CD4-positive, alpha-beta memory T cell (primary cell): Measurements from ENCODE around the gene KRT14. TPM values are rescaled to one million over a fixed set of nuclear protein-coding genes. Genes with fewer than 3 reads are reported as not detected.

Experiments
- CTCF ChIA-PET: fragments of 350-600 bp; sonication (Branson Sonifier 250); formaldehyde crosslinking; loops from one replicate; lab custom pipeline; 2021; ENCODE audit warnings: inconsistent platforms; ENCODE audit not compliant: partially characterized antibody; lab: Charles Lee
- POLR2A ChIA-PET: fragments of 350-600 bp; sonication (Branson Sonifier 250); formaldehyde crosslinking; loops from one replicate; lab custom pipeline; 2021; ENCODE audit not compliant: partially characterized antibody; lab: Charles Lee
- DNase-seq, 5 donors: peaks; one replicate each; pipeline versions ENCODE4 v3.0.0 to v3.0.0-alpha.2; 2020 to 2022; ENCODE audit warnings: mixed read lengths in 1 of 5
- H3K27ac ChIP-seq: one replicate; pipeline ENCODE4 v1.7.0; 2013; ENCODE audit warnings: low read depth, low read length
- H3K27me3 ChIP-seq: 2 replicates; pipeline ENCODE4 v1.7.0; 2013; ENCODE audit warnings: mild to moderate bottlenecking, low read length, moderate library complexity; ENCODE audit not compliant: insufficient read depth
- H3K36me3 ChIP-seq: 2 replicates; pipeline ENCODE4 v1.7.0; 2013; ENCODE audit warnings: mild to moderate bottlenecking, low read length, moderate library complexity; ENCODE audit not compliant: insufficient read depth
- H3K4me1 ChIP-seq: 2 replicates; pipeline ENCODE4 v1.7.0; 2013; ENCODE audit warnings: mild to moderate bottlenecking, low read length, moderate library complexity; ENCODE audit not compliant: insufficient read depth
- H3K4me3 ChIP-seq, 2 donors: one replicate each; pipeline ENCODE4 v1.7.0; 2013; ENCODE audit warnings: low read length in 2 of 2, mild to moderate bottlenecking in 1 of 2
- H3K9me3 ChIP-seq, 2 donors: one replicate each; pipeline ENCODE4 v1.7.0; 2013; ENCODE audit warnings: low read length in 2 of 2, control low read depth in 1 of 2; ENCODE audit not compliant: control insufficient read depth in 1 of 2
- H3K27ac Mint-ChIP-seq, 7 donors: one replicate each; pipeline ENCODE4 v1.8.0; 2020 to 2021; ENCODE audit warnings: mixed read lengths in 7 of 7, mild to moderate bottlenecking in 6 of 7, inconsistent platforms in 3 of 7, moderate library complexity in 3 of 7
- H3K27me3 Mint-ChIP-seq, 2 donors: one replicate each; pipeline ENCODE4 v1.8.0; 2020 to 2021; ENCODE audit warnings: mixed read lengths in 2 of 2
- H3K36me3 Mint-ChIP-seq, 2 donors: one replicate each; pipeline ENCODE4 v1.8.0; 2020 to 2021; ENCODE audit warnings: mixed read lengths in 2 of 2, inconsistent platforms in 1 of 2, mild to moderate bottlenecking in 1 of 2
- H3K4me1 Mint-ChIP-seq, 4 donors: one replicate each; pipeline ENCODE4 v1.8.0; 2020 to 2021; ENCODE audit warnings: mixed read lengths in 4 of 4, mild to moderate bottlenecking in 1 of 4
- H3K4me3 Mint-ChIP-seq, 8 donors: one replicate each; pipeline ENCODE4 v1.8.0; 2020 to 2021; ENCODE audit warnings: mixed read lengths in 8 of 8, mild to moderate bottlenecking in 7 of 8, moderate library complexity in 6 of 8, inconsistent platforms in 3 of 8
- H3K9me3 Mint-ChIP-seq, 8 donors: one replicate each; pipeline ENCODE4 v1.8.0; 2020 to 2021; ENCODE audit warnings: mixed read lengths in 8 of 8, mild to moderate bottlenecking in 5 of 8, inconsistent platforms in 3 of 8, moderate library complexity in 1 of 8
- intact Hi-C: fragments of 100-400 bp; cut with micrococcal nuclease; formaldehyde crosslinking; loops from one replicate; pipeline ENCODE4 v1.15.1; 2023
- polyA plus RNA-seq, 2 donors: library from polyadenylated mRNA; unstranded; fragments of 300-500 nt; fragmentation: Illumina TruSeq; gene quantifications; one replicate each; pipeline ENCODE4 v1.2.3, GENCODE V29; 2021
- total RNA-seq, 2 experiments: library from RNA; stranded (reverse); gene quantifications; one replicate each; pipeline ENCODE4 v1.2.3, GENCODE V29; 2021

Gene KRT14
- total and polyA plus RNA-seq, 4 experiments from 2014 or later = not detected

GRCh38 chr17:41538565-41538991 is 48.1 kb downstream of the KRT14 start:
- Histone ChIP-seq H3K27me3 (no peaks in the 10 kb centered on the region), H3K4me1 (no peaks in the 10 kb centered on the region), H3K36me3 (no peaks in the 10 kb centered on the region), H3K27ac (no peak overlapping the region), H3K9me3 (no peaks in the 10 kb centered on the region), H3K4me3 (no peak overlapping the region)
- Mint-ChIP-seq H3K27ac (no peak overlapping the region), H3K36me3 (no peaks in the 10 kb centered on the region), H3K4me3 (no peak overlapping the region), H3K4me1 (peaks cover 0 to 2% (median 0%) of the 10 kb centered on the region in 4 donors), H3K27me3 (peaks cover 5 to 11% of the 10 kb centered on the region in 2 donors), H3K9me3 (no peaks in the 10 kb centered on the region)
- ChIA-PET CTCF (interaction anchor here (0.9 kb wide), 1 partner anchor 10 kb away, joined by 3 read pairs; no protein-coding TSS in a partner anchor), POLR2A (no interaction called here)
- DNase-seq = no peak
- intact Hi-C loops = no loop called here

- Histone ChIP-seq H3K9me3 (no peaks in the 10 kb centered on the region), H3K36me3 (no peaks in the 10 kb centered on the region), H3K4me3 (no peak overlapping the region), H3K27me3 (no peaks in the 10 kb centered on the region), H3K4me1 (no peaks in the 10 kb centered on the region), H3K27ac (no peak overlapping the region)
- Mint-ChIP-seq H3K27me3 (peaks cover 7 to 11% of the 10 kb centered on the region in 2 donors), H3K4me3 (no peak overlapping the region), H3K4me1 (peaks cover 0 to 2% (median 0%) of the 10 kb centered on the region in 4 donors), H3K36me3 (no peaks in the 10 kb centered on the region), H3K9me3 (no peaks in the 10 kb centered on the region), H3K27ac (no peak overlapping the region)
- ChIA-PET POLR2A (no interaction called here), CTCF (interaction anchor here (3.5 kb wide), 1 partner anchor 11 kb away, joined by 16 read pairs; no protein-coding TSS in a partner anchor)
- intact Hi-C loops = no loop called here
- DNase-seq = no peak
These were observed 48.7 kb downstream of the KRT14 start for GRCh38 chr17:41537990-41538389.

GRCh38 chr17:41537614-41537954 is 49.1 kb downstream of the KRT14 start:
- no peaks in the 10 kb centered on the region for H3K9me3 ChIP-seq
- no peak for DNase-seq
- Mint-ChIP-seq H3K4me1 (peaks cover 0 to 2% (median 0%) of the 10 kb centered on the region in 4 donors), H3K4me3 (no peak overlapping the region), H3K27me3 (peaks cover 9 to 15% of the 10 kb centered on the region in 2 donors), H3K9me3 (no peaks in the 10 kb centered on the region), H3K36me3 (no peaks in the 10 kb centered on the region), H3K27ac (no peak overlapping the region)
- intact Hi-C loops = no loop called here
- ChIA-PET POLR2A (no interaction called here), CTCF (interaction anchor here (3.5 kb wide), 1 partner anchor 12 kb away, joined by 16 read pairs; no protein-coding TSS in a partner anchor)
- no peak overlapping the region for H3K4me3 ChIP-seq
- no peak overlapping the region for H3K27ac ChIP-seq
- H3K36me3 ChIP-seq = no peaks in the 10 kb centered on the region
- H3K4me1 ChIP-seq = no peaks in the 10 kb centered on the region
- H3K27me3 ChIP-seq = no peaks in the 10 kb centered on the region

- no peaks in the 10 kb centered on the region for H3K36me3 Mint-ChIP-seq
- ChIA-PET CTCF (interaction anchor here (3.5 kb wide), 1 partner anchor 12 kb away, joined by 16 read pairs; no protein-coding TSS in a partner anchor), POLR2A (no interaction called here)
- H3K4me3 ChIP-seq = no peak overlapping the region
- H3K9me3 Mint-ChIP-seq = no peaks in the 10 kb centered on the region
- H3K36me3 ChIP-seq = no peaks in the 10 kb centered on the region
- peaks cover 0 to 2% (median 0%) of the 10 kb centered on the region in 4 donors for H3K4me1 Mint-ChIP-seq
- no peak overlapping the region for H3K4me3 Mint-ChIP-seq
- H3K4me1 ChIP-seq = no peaks in the 10 kb centered on the region
- no peak for DNase-seq
- H3K27ac ChIP-seq = no peak overlapping the region
- H3K27me3 Mint-ChIP-seq = peaks cover 13 to 20% of the 10 kb centered on the region in 2 donors
- H3K27ac Mint-ChIP-seq = no peak overlapping the region
- intact Hi-C loops = no loop called here
- no peaks in the 10 kb centered on the region for H3K27me3 ChIP-seq
- no peaks in the 10 kb centered on the region for H3K9me3 ChIP-seq
These were observed 49.7 kb downstream of the KRT14 start for GRCh38 chr17:41536741-41537613.

- CTCF ChIA-PET = interaction anchor here (1.1 to 3.5 kb wide), 2 partner anchors 13 to 207 kb away, joined by 3 to 16 read pairs; no protein-coding TSS in a partner anchor
- no peak overlapping the region for H3K4me3 Mint-ChIP-seq
- H3K9me3 Mint-ChIP-seq = no peaks in the 10 kb centered on the region
- Histone ChIP-seq H3K4me3 (no peak overlapping the region), H3K4me1 (no peaks in the 10 kb centered on the region), H3K27me3 (peaks cover 3% of the 10 kb centered on the region), H3K36me3 (no peaks in the 10 kb centered on the region), H3K27ac (no peak overlapping the region), H3K9me3 (no peaks in the 10 kb centered on the region)
- H3K36me3 Mint-ChIP-seq = no peaks in the 10 kb centered on the region
- POLR2A ChIA-PET = no interaction called here
- intact Hi-C loops = no loop called here
- no peak overlapping the region for H3K27ac Mint-ChIP-seq
- peaks cover 16 to 29% of the 10 kb centered on the region in 2 donors for H3K27me3 Mint-ChIP-seq
- peaks cover 0 to 2% (median 0%) of the 10 kb centered on the region in 4 donors for H3K4me1 Mint-ChIP-seq
- DNase-seq = no peak
These were observed 50.8 kb downstream of the KRT14 start for GRCh38 chr17:41535764-41536481.

- CTCF ChIA-PET = interaction anchor here (1.1 to 3.5 kb wide), 2 partner anchors 14 to 206 kb away, joined by 3 to 16 read pairs; no protein-coding TSS in a partner anchor
- H3K4me3 ChIP-seq = no peak overlapping the region
- Mint-ChIP-seq H3K9me3 (no peaks in the 10 kb centered on the region), H3K27me3 (peaks cover 21 to 30% of the 10 kb centered on the region in 2 donors), H3K27ac (no peak overlapping the region), H3K4me1 (peaks cover 0 to under 1% (median 0%) of the 10 kb centered on the region in 4 donors), H3K36me3 (no peaks in the 10 kb centered on the region), H3K4me3 (no peak overlapping the region)
- no peaks in the 10 kb centered on the region for H3K36me3 ChIP-seq
- H3K4me1 ChIP-seq = no peaks in the 10 kb centered on the region
- peaks cover 5% of the 10 kb centered on the region for H3K27me3 ChIP-seq
- no peak for DNase-seq
- H3K27ac ChIP-seq = no peak overlapping the region
- intact Hi-C loops = no loop called here
- H3K9me3 ChIP-seq = no peaks in the 10 kb centered on the region
- POLR2A ChIA-PET = no interaction called here
These were observed 51.7 kb downstream of the KRT14 start for GRCh38 chr17:41534899-41535546.
